COLO668 (cell line): Measurements from ENCODE around the gene KCNK17.
A peak's percentile ranks its signal among the peaks of the same experiment; 100 is the strongest.

Experiments used
- DNase-seq: peaks from one replicate; lab custom pipeline; 2025; ENCODE audit not compliant: unreplicated experiment; lab: John Stamatoyannopoulos, UW

Gene KCNK17

DNA sequence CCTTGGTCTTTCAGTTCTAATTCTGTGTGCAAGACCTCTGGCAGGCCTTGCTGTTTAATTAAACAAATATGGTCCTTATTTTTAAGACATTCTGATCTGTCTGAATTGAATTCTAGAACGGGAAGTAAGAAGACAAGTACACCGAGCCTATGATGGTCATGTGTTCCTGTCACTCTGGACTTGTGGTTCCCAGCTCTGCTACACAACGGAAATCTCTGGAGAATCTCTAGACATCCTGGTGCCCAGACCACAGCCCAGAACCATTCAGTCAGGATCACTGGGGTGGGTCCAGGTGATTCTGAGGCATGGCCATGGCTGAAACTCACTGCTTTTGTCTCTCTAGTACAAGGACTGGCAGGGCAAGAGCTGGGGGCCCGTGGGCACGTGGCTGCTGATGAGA is 24.2 kb upstream of the KCNK17 start:
- no peak for DNase-seq

DNA sequence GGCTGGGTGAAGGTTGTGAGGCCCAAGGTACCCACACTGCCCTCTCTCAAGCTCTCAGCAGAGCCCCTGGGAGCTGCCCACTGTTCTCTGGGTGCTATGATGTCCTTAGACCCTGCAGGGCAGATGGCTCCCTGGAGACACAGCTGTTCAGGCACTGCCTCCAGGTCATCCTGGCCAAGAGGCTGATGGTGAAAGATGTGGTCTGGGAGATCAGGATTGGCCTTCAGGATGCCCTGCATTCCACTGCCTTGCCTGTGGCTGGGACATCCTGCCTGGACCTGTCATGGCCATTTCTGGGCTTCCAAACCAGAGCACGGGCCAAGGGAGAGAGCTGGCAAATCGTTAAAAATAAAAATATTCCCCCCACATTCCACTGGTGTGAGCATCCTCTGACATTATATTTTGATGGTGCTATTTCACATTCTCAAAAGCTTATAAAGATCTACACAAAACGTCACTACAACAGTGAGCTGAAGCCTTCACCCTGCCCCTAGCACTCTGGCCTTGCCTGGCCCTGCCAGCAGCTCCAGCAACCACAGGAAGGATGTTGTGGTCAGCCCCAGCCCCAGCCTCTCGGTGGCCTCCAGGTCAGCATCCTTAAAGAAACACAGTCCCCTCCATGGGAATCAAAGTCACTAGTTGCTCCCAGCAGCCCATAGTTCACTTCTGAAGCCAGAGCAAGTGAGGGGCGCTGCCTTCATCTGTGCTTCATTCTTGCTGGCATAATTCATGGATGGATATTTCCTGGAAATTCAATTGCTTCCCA is 21.7 kb upstream of the KCNK17 start:
- DNase-seq: no peak

DNA sequence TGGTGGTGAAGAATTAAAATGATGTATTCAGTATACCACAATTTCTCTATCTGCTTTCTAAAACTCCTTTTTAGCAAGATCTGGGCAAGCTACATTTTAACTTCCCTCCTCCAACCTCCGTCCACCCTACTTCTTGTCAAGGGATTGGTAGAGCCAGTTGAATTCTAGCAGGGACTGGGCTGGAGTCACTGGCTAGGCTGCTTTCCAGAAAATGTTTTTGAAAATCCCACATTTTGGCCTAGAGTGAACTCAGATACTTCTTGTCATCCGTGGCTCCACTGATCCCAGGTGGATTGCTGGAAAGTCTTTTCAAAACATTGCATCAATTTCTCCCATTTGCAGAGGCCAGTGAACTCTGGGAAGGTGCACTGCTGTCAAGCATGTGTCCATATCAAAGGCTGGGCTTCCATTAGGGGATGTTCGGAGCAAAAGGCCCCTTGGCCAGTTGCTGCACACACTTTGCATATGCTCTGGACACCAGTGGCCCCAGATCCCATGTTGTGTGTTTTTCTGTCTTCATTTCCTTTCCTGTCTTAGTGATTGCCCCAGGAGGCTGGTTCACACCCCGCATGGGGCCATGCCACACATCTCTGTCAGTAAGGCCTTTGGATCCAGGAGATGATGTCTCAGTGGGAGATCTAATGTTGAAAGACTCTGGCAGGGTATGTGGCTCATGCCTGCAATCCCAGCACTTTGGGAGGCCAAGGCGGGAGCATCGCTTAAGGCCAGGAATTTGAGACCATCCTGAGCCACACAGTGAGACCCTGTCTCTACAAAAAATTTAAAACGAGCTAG is 19.6 kb upstream of the KCNK17 start:
- no peak for DNase-seq

- no peak for DNase-seq
These were observed 16.3 kb upstream of the KCNK17 start for GRCh38 chr6:39330476-39330875.

DNA sequence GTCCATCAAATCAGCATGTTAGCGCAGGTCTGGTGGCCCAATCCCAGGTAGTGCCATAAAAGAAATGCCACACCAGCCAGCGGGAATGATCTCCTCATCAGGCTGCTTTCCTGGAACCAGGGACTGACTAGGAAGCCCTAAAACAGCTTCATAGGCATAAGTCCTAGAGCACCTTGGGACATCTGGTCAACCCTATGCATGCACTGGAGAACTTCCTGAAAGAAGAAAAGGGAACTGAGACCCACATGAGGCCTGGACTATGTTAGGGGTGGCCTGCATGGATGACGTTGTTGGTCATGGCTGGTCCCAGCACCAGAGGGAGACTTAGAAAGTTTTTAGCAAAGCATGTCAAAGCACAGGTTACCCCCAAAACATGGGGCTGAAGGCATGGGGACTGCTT is 15.8 kb upstream of the KCNK17 start:
- DNase-seq: no peak

DNA sequence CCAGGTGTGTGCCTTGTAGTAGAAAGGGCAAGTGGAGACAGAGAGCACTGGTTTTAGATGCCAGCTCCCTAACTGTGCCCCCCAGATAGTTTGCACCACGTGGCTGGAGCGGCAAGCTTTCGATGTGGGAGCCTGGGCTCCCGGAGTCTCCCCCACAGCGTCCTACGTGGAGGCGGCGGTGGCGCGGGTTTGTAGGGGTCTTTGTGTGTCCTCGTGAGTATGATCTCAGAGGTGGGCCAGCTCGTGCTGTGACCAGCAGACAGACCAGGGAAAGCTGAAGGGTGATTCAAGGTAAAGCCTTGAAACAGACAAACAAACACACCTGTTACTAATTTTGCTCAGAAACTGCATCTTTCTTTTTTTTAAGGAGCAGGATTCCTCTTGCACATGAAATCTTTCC is 13.8 kb upstream of the KCNK17 start:
- no peak for DNase-seq

- no peak for DNase-seq
These were observed 13.3 kb upstream of the KCNK17 start for GRCh38 chr6:39327507-39327906.

- DNase-seq: peak; percentile 45
These were observed 8.2 kb upstream of the KCNK17 start, which contains the start of gene KCNK16 for GRCh38 chr6:39322306-39322850. Gene KCNK16 (minus strand): TSS chr6:39322702. CDS start chr6:39322540, 162 bp downstream.

GRCh38 chr6:39321761-39322160 is 7.5 kb upstream of the KCNK17 start:
- no peak for DNase-seq

DNA sequence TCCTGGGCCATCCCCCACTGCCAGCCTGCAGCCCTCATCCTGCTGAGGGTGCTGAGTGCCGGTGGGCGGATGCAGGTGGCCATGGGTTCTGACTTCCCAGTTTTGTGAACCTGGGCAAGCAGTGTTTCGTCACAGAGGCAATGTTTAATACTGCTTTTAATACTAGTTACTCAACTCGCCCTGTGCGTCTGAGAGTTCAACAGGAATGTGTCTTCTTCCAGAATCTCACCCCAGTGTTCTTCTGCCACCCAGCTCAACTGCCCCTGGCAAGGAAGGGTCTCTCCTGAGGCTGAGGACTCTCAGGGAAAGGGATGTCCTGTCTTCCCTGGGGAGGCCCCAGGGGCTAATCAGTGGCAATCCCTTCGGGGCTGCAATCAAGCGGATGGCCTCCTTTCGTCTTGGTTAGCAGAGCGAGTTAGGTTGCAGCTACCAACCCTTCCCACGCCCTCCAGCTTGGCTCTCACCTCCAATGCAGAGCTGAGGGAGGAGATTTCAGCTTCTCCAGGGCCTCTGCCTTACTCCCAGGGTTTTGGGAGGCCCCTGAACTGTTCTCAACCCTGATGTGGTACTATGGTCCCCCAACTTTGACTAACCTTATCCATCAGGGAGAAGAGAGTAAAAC is 6.3 kb upstream of the KCNK17 start:
- DNase-seq: no peak

DNA sequence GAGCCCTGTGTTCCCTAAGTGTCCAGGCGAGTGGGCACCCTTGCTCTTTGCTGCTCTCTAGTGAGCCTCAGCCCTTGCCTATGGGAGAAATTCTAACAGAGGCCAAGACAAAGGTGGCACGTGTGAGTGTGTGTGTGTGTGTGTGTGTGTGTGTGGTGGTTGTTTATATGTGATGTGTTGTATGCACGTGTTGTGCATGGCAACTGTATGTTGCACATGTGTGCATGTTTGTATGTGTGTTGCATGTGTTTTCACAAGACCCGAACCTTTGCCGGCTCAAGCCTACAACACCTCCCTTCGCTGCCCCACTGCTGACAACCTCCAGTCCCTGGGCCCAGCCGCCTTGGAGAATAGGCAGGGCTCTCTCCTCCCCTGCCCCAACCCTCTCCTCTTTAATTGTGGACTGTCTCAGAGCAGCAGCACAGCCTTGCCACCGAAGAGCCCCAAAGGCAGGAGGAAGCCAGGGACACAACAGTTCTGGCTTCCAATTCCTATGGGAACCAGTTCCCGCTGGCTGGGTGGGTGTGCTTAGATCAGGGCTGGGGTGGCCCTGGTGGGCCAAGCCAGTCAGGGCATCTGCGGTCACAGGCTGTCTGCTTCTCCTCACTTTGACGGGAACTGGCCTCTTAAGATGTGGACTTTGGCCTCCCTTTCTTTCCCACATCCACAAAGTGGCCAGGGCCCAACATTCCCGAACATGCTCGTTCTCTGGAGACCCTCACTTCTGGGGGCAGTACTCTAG is 5.6 kb upstream of the KCNK17 start:
- no peak for DNase-seq

DNA sequence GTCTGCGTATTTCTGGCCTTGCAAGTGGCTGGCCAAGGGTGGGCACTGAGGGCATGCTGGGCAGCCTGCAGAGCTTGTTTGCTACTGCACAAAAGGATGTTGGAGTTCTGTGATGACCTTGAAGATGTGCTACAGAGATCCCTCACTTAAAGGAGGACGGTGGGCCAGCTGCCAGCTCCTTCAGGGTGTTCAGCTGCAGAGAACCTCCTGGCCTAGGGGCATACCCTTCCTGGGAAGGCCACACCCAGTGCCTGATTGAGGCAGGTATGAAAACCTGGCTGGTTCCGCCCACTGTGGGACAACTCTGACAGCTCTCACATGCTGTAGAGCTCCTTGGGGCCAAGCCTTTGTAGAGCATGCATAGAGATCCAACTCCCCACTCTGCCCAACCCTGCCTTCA is 3.0 kb upstream of the KCNK17 start:
- no peak for DNase-seq

- no peak for DNase-seq
These were observed 520 bp downstream of the KCNK17 start for GRCh38 chr6:39313526-39314272.

DNA sequence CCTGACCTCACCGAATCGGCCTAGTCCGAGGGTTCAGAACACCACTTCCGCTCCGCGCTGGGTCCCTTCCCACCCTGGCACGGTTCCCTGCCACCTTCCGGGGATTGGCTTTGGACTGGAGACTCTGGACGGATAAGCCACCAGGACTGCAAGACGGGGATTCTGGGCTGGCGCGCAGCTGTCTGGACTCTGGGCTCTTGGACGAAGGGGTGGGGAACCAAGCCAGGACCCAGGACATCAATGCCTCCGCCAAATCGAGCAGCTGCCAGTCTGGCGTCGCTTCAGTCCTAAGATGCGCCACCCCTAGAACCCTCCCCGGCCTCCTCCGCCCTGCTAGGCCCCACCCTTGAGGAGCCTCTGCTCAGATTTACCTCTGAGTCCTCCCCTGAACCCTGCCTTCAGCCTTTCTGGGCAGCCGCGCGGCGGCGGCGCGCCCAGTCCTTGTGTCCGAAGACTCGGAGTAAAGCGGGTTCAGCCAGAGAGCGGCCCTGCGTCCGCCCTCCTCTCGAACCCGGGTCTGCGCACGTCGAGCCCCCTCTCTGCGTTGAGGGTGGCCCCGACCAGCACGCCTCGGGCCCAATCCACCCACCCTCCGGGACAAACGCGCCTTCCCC is 1.2 kb downstream of the KCNK17 start:
- no peak for DNase-seq

DNA sequence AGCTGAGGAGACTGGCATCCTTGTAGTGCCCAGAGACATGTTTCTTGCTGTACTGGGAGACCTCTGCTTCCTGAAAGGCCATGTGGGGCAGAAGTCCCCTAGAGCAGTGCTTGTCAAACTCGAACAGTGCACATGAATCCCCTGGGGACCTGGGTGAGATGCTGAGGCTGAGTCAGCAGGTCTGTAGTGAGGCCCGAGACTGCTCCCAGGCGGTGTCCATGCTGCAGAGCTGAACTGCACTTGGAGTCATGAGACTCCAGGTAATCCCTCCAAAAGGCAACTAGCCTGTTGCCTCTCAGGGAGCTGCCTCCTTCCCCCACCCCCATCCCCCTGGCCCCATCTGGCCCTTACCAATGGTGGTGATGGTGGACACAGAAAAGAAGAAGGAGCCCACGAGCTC is 3.7 kb downstream of the KCNK17 start:
- no peak for DNase-seq

GRCh38 chr6:39309942-39310531 is 4.2 kb downstream of the KCNK17 start:
- DNase-seq: peak; percentile 56

DNA sequence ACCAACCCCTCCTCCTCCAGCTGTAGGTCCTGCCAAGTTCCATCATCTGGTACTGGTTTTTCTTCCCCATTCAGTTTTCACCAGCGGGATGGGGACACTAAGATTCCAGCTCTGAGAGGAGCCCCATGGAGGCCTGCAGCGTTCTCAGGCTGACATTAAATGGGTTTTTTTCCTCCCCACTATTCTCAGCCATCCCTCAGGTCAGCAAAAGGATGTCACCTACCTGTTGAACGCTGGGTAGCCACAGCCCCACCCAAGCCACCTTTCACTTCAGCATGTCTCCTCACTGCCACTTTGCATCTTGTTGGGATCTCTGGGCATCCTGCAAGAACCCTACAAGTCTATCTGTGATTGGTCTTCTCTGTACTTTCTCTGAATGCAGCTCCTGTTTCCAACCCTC is 6.8 kb downstream of the KCNK17 start:
- DNase-seq: no peak

GRCh38 chr6:39304951-39305350 is 9.3 kb downstream of the KCNK17 start:
- DNase-seq: no peak

GRCh38 chr6:39303425-39304153 is 10.6 kb downstream of the KCNK17 start:
- no peak for DNase-seq
